GM21526 (cell line): ENCODE data around the gene NDUFS7.

ENCODE experiments used
- ATAC-seq: cut with Tn5 transposase; IDR thresholded peaks from one replicate; pipeline ENCODE4 v1.9.1; 2021; ENCODE audit warnings: moderate library complexity; ENCODE audit not compliant: unreplicated experiment, low FRiP score

NDUFS7 gene

GRCh38 chr19:1383312-1384084, at the start of gene NDUFS7:
NDUFS7 (plus strand) TSS chr19:1383907; CDS start chr19:1383927, 20 bp downstream.
- peak; percentile 51 for ATAC-seq

- no peak for ATAC-seq
These were observed 47.5 kb upstream of the NDUFS7 start for GRCh38 chr19:1336079-1336684.

- no peak for ATAC-seq
These were observed 42.8 kb upstream of the NDUFS7 start for GRCh38 chr19:1340681-1341469.

- ATAC-seq = no peak
These were observed 40.7 kb upstream of the NDUFS7 start for GRCh38 chr19:1343041-1343440.

GRCh38 chr19:1349211-1349610, 34.5 kb upstream of the NDUFS7 start:
- no peak for ATAC-seq

- ATAC-seq = no peak
These were observed 32.8 kb upstream of the NDUFS7 start for GRCh38 chr19:1350867-1351266.

GRCh38 chr19:1351381-1351851, 32.3 kb upstream of the NDUFS7 start:
- ATAC-seq = no peak

- ATAC-seq = no peak
These were observed 30.6 kb upstream of the NDUFS7 start for GRCh38 chr19:1353144-1353543.

GRCh38 chr19:1354970-1355567, 28.6 kb upstream of the NDUFS7 start:
- peak; percentile 29 for ATAC-seq

GRCh38 chr19:1355568-1356507, 27.9 kb upstream of the NDUFS7 start:
- no peak for ATAC-seq

- no peak for ATAC-seq
These were observed 27.2 kb upstream of the NDUFS7 start for GRCh38 chr19:1356508-1356865.

- ATAC-seq = no peak
These were observed 26.1 kb upstream of the NDUFS7 start for GRCh38 chr19:1357531-1358109.

GRCh38 chr19:1360126-1360817, 23.4 kb upstream of the NDUFS7 start:
- ATAC-seq = no peak

GRCh38 chr19:1360818-1361461, 22.8 kb upstream of the NDUFS7 start:
- ATAC-seq = no peak

GRCh38 chr19:1361601-1362386, 21.9 kb upstream of the NDUFS7 start:
- no peak for ATAC-seq

GRCh38 chr19:1362387-1363257, 21.1 kb upstream of the NDUFS7 start:
- no peak for ATAC-seq

GRCh38 chr19:1363599-1363998, 20.1 kb upstream of the NDUFS7 start:
- no peak for ATAC-seq
